ENCODE data around the gene KCNH6.

DNA sequence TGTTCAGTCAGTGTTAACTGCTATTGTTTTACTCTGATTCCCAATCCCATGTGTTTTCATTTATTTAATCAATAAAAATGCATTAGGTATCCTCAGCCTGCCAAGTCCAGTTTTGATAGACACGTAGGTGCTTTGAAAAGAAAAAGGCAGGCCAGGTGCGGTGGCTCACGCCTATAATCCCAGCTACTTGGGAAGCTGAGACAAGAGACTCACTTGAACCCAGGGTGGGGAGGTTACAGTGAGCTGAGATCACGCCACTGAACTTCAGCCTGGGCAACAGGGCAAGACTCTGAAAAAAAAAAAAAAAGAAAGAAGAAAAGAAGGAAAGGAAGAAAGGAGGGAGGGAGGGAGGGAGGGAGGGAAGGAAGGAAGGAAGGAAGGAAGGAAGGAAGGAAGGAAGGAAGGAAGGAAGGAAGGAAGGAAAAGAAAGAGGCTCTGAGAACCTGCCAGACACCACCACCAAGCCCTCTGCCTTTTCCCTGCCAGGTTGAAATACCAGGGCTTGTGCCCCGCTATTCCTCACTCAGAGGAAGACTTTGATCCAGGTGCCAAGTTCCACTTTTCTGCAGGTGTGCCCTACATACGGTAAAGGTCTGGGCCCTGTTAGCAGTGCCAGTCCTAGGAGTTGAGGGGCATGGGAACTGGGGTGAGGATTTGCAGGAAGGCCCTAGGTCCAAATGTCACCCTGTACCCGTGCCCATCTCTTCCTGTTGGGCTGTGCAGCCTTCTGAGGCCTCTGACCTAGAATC, 10.1 kb upstream of the KCNH6 start:
- TF ChIP-seq TAF1 (IDR thresholded peaks at IDR 0.05; ENCODE audit: low read depth) = no peak
- no peak for TF ChIP-seq CREB1 (IDR thresholded peaks at IDR 0.05; ENCODE audit: low read depth)
- TF ChIP-seq, protein P1, sequence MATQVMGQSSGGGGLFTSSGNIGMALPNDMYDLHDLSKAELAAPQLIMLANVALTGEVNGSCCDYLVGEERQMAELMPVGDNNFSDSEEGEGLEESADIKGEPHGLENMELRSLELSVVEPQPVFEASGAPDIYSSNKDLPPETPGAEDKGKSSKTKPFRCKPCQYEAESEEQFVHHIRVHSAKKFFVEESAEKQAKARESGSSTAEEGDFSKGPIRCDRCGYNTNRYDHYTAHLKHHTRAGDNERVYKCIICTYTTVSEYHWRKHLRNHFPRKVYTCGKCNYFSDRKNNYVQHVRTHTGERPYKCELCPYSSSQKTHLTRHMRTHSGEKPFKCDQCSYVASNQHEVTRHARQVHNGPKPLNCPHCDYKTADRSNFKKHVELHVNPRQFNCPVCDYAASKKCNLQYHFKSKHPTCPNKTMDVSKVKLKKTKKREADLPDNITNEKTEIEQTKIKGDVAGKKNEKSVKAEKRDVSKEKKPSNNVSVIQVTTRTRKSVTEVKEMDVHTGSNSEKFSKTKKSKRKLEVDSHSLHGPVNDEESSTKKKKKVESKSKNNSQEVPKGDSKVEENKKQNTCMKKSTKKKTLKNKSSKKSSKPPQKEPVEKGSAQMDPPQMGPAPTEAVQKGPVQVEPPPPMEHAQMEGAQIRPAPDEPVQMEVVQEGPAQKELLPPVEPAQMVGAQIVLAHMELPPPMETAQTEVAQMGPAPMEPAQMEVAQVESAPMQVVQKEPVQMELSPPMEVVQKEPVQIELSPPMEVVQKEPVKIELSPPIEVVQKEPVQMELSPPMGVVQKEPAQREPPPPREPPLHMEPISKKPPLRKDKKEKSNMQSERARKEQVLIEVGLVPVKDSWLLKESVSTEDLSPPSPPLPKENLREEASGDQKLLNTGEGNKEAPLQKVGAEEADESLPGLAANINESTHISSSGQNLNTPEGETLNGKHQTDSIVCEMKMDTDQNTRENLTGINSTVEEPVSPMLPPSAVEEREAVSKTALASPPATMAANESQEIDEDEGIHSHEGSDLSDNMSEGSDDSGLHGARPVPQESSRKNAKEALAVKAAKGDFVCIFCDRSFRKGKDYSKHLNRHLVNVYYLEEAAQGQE (IDR thresholded peaks at IDR 0.05; ENCODE audit: low read depth) = no peak
- no peak for TF ChIP-seq EP300 (IDR thresholded peaks at IDR 0.05; ENCODE audit: borderline replicate concordance)
- TF ChIP-seq RAD21 (IDR thresholded peaks at IDR 0.05; ENCODE audit: low read depth) = no peak
